PC-9 (cell line): ENCODE data around the gene FUT3. TPM values are rescaled to one million over a fixed set of nuclear protein-coding genes. Genes with fewer than 3 reads are reported as not detected.
"Not testable (repeated sequence)": the region's sequence is repeated elsewhere in the genome, so short reads cannot be mapped to it uniquely, and the experiment has no call there.

ENCODE experiments used
- BruUV-seq: library from RNA; stranded (reverse); fragments of 400-500 nt; replicated peaks from 2 replicates; lab custom pipeline; 2021; lab: Mats Ljungman, UMichigan
- CTCF ChIA-PET: fragments of 300-600 bp; sonication (Branson Sonifier 250); formaldehyde crosslinking; loops from one replicate; lab custom pipeline; 2022; ENCODE audit warnings: antibody characterized with exemption; lab: Charles Lee
- POLR2A ChIA-PET: fragments of 300-600 bp; sonication (Branson Sonifier 250); formaldehyde crosslinking; loops from one replicate; lab custom pipeline; 2022; ENCODE audit warnings: antibody characterized with exemption; ENCODE audit not compliant: unreplicated experiment; lab: Charles Lee
- DNase-seq, 2 experiments: peaks; one replicate each; pipeline versions ENCODE4 v3.0.0 to v3.0.0-alpha.2; 2015 to 2022; ENCODE audit warnings: mixed read lengths in 1 of 2
- H2AFZ ChIP-seq: fragments of 200-600 bp; sonication (generic); 2 replicates; pipeline ENCODE4 v1.8.1; 2017; ENCODE audit warnings: antibody characterized with exemption
- H3F3A ChIP-seq: fragments of 200-600 bp; sonication (generic); 2 replicates; pipeline ENCODE4 v1.8.1; 2017; ENCODE audit warnings: antibody characterized with exemption, mild to moderate bottlenecking, low read depth; ENCODE audit not compliant: insufficient read depth
- H3K27ac ChIP-seq: fragments of 200-600 bp; sonication (generic); 2 replicates; pipeline ENCODE4 v1.6.1; 2016; ENCODE audit warnings: mixed run types
- H3K27me3 ChIP-seq: fragments of 200-600 bp; sonication (generic); 2 replicates; pipeline ENCODE4 v1.6.1; 2016; ENCODE audit warnings: low read depth, mixed run types; ENCODE audit not compliant: insufficient read depth
- H3K36me3 ChIP-seq: fragments of 200-600 bp; sonication (generic); 2 replicates; pipeline ENCODE4 v1.6.1; 2016; ENCODE audit warnings: low read depth, mixed run types
- H3K4me1 ChIP-seq: fragments of 200-600 bp; sonication (generic); replicated peaks from 2 replicates; pipeline ENCODE4 v1.6.1; 2016; ENCODE audit warnings: mixed run types; ENCODE audit not compliant: insufficient read depth
- H3K4me2 ChIP-seq: fragments of 200-600 bp; sonication (generic); 2 replicates; pipeline ENCODE4 v1.6.1; 2017; ENCODE audit warnings: mixed run types
- H3K4me3 ChIP-seq: fragments of 200-600 bp; sonication (generic); 2 replicates; pipeline ENCODE4 v1.6.1; 2016; ENCODE audit warnings: mixed run types
- H3K79me2 ChIP-seq: fragments of 200-600 bp; sonication (generic); 2 replicates; pipeline ENCODE4 v1.6.1; 2017; ENCODE audit warnings: low read depth, mixed run types
- H3K9me2 ChIP-seq: fragments of 200-600 bp; sonication (generic); 2 replicates; pipeline ENCODE4 v1.8.1; 2017; ENCODE audit warnings: mild to moderate bottlenecking; ENCODE audit not compliant: insufficient read depth
- H3K9me3 ChIP-seq: fragments of 200-600 bp; sonication (generic); 2 replicates; pipeline ENCODE4 v1.8.1; 2016; ENCODE audit warnings: low read depth; ENCODE audit not compliant: insufficient read depth
- H4K20me1 ChIP-seq: fragments of 200-600 bp; sonication (generic); 2 replicates; pipeline ENCODE4 v1.8.1; 2017; ENCODE audit not compliant: insufficient read depth
- EZH2 ChIP-seq: fragments of 200-600 bp; sonication (generic); IDR thresholded peaks from 2 replicates; pipeline ENCODE4 v1.8.0; 2017; ENCODE audit warnings: antibody characterized with exemption, low read depth
- intact Hi-C: fragments of 100-400 bp; cut with micrococcal nuclease; formaldehyde crosslinking; loops from one replicate; pipeline ENCODE4 v1.10.0; 2022; ENCODE audit not compliant: unreplicated experiment
- total RNA-seq: library from RNA; stranded (reverse); gene quantifications from 2 replicates; pipeline ENCODE4 v1.2.3, GENCODE V29; 2021
- TF ChIP-seq, protein P1 (sequence below): fragments of 200-600 bp; sonication (generic); conservative IDR thresholded peaks from 2 replicates; pipeline ENCODE4 v1.6.1; 2017; ENCODE audit warnings: mixed run types, antibody characterized with exemption, mild to moderate bottlenecking, moderate library complexity

FUT3 gene
- total RNA-seq, 1 experiment from 2014 or later, result 28.5 TPM

GRCh38 chr19:5864013-5864720 lies 12.9 kb upstream of the FUT3 start:
- H3K27ac ChIP-seq, result no peak overlapping the region
- no peaks in the 10 kb centered on the region for H3K9me3 ChIP-seq
- H3K36me3 ChIP-seq, result no peaks in the 10 kb centered on the region
- no peaks in the 10 kb centered on the region for H3K9me2 ChIP-seq
- no peak overlapping the region for H3K4me2 ChIP-seq
- BruUV-seq, result no TSS peak
- H3K27me3 ChIP-seq, result no peaks in the 10 kb centered on the region
- ChIA-PET CTCF (no interaction called here), POLR2A (no interaction called here)
- no peaks in the 10 kb centered on the region for H3K4me1 ChIP-seq
- no peak overlapping the region for H3K4me3 ChIP-seq
- intact Hi-C loops, result no loop called here
- DNase-seq, result no peak
- TF ChIP-seq EZH2, result no peak
- TF ChIP-seq, protein P1, sequence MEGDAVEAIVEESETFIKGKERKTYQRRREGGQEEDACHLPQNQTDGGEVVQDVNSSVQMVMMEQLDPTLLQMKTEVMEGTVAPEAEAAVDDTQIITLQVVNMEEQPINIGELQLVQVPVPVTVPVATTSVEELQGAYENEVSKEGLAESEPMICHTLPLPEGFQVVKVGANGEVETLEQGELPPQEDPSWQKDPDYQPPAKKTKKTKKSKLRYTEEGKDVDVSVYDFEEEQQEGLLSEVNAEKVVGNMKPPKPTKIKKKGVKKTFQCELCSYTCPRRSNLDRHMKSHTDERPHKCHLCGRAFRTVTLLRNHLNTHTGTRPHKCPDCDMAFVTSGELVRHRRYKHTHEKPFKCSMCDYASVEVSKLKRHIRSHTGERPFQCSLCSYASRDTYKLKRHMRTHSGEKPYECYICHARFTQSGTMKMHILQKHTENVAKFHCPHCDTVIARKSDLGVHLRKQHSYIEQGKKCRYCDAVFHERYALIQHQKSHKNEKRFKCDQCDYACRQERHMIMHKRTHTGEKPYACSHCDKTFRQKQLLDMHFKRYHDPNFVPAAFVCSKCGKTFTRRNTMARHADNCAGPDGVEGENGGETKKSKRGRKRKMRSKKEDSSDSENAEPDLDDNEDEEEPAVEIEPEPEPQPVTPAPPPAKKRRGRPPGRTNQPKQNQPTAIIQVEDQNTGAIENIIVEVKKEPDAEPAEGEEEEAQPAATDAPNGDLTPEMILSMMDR, result no peak
- no peaks in the 10 kb centered on the region for H3F3A ChIP-seq
- H2AFZ ChIP-seq, result no peak overlapping the region
- H3K79me2 ChIP-seq, result no peaks in the 10 kb centered on the region
- no peaks in the 10 kb centered on the region for H4K20me1 ChIP-seq

GRCh38 chr19:5863030-5863665 lies 11.9 kb upstream of the FUT3 start:
- Histone ChIP-seq H3F3A (no peaks in the 10 kb centered on the region), H3K9me2 (no peaks in the 10 kb centered on the region), H2AFZ (no peak overlapping the region), H3K4me3 (no peak overlapping the region), H3K9me3 (no peaks in the 10 kb centered on the region), H3K36me3 (no peaks in the 10 kb centered on the region), H3K79me2 (no peaks in the 10 kb centered on the region), H3K4me1 (no peaks in the 10 kb centered on the region), H3K4me2 (no peak overlapping the region), H3K27me3 (no peaks in the 10 kb centered on the region), H3K27ac (no peak overlapping the region), H4K20me1 (no peaks in the 10 kb centered on the region)
- intact Hi-C loops, result no loop called here
- no TSS peak for BruUV-seq
- ChIA-PET POLR2A (no interaction called here), CTCF (no interaction called here)
- no peak for TF ChIP-seq EZH2
- TF ChIP-seq, protein P1, result no peak
- no peak for DNase-seq

DNA sequence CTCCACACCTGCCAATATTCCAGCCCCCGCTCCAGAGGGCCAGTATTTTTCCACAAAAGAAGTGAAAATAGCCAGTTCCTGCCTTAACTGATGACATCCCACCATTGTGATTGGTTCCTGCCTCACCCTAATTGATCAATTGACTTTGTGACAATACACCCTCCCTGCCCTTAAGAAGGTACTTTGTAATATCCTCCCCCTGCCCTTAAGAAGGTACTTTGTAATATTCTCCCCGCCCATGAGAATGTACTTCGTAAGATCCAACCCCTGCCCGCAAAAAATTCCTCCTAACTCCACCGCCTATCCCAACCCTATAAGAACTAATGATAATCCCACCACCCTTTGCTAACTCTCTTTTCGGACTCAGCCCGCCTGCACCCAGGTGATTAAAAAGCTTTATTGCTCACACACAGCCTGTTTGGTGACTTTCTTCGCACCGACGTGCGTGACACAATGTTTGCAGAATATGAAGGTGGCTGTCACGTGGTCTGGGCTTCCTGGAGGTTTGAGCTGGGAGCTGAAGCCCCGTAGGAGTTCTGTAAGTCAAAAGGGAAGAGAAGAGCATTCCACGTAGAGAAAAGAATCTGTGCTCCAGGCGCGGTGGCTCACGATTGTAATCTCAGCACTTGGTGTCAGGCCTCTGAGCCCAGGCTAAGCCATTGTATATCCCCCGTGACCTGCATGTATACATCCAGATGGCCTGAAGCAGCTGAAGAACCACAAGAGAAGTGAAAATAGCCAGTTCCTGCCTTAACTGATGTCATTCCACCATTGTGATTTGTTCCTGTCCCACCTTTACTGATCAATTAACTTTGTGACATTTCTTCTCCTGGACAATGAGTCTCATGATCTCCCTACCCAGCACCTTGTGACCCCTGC lies 6.2 kb upstream of the FUT3 start:
- no peak for DNase-seq
- Histone ChIP-seq H3K27me3 (no peaks in the 10 kb centered on the region), H3K9me2 (no peaks in the 10 kb centered on the region), H3K27ac (no peak overlapping the region), H3K79me2 (no peaks in the 10 kb centered on the region), H3F3A (no peaks in the 10 kb centered on the region; the same call in 1 of the 2 replicates), H3K4me2 (no peak overlapping the region), H3K4me3 (no peak overlapping the region), H3K4me1 (peaks cover 1% of the 10 kb centered on the region), H2AFZ (no peak overlapping the region), H3K9me3 (no peaks in the 10 kb centered on the region), H3K36me3 (no peaks in the 10 kb centered on the region), H4K20me1 (no peaks in the 10 kb centered on the region)
- TF ChIP-seq, protein P1, result no peak
- TF ChIP-seq EZH2, result no peak
- BruUV-seq, result no TSS peak
- CTCF ChIA-PET, result no interaction called here
- POLR2A ChIA-PET, result no interaction called here
- intact Hi-C loops, result no loop called here

- POLR2A ChIA-PET, H3K79me2 ChIP-seq, H3K36me3 ChIP-seq, H2AFZ ChIP-seq, BruUV-seq, H4K20me1 ChIP-seq, CTCF ChIA-PET, DNase-seq, H3K9me2 ChIP-seq, H3K9me3 ChIP-seq, H3K4me2 ChIP-seq, H3K4me3 ChIP-seq, intact Hi-C loops, H3K27me3 ChIP-seq, H3K27ac ChIP-seq: not testable (repeated sequence)
- peaks cover 22% of the 10 kb centered on the region; the same call in 1 of the 2 replicates for H3F3A ChIP-seq
- H3K4me1 ChIP-seq, result peaks cover 16% of the 10 kb centered on the region
These were observed 3.9 kb upstream of the FUT3 start for GRCh38 chr19:5855151-5855550.
